ENCODE data around the gene ZNF683.
"Not testable (repeated sequence)": the region's sequence is repeated elsewhere in the genome, so short reads cannot be mapped to it uniquely, and the experiment has no call there.

Gene ZNF683

DNA sequence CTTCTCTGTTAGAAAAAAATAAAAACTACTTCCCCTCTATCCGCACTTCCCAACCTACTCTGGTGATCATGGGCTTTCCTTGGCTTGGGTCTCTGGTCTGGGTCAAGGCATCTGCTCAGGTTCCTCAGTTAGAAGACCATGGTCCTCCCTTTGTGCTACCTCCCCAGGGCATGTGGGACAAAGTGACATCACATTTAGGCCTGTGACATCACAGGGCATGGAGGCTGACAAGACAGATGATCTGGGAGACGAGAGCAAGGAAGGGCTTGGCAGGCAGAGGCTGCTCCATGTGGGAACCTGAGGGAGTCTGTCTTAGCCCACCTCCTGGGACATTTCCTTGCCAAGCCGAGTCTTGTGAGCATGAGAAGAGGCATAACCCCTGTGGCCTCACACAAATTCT is at the start of gene ZNF683:
Gene ZNF683, minus strand, starts transcription at position 140 of the 400 bp plus-strand sequence. CDS start 4,179 bp downstream, outside the sequence.
- not testable (repeated sequence) for DNase-seq

DNA sequence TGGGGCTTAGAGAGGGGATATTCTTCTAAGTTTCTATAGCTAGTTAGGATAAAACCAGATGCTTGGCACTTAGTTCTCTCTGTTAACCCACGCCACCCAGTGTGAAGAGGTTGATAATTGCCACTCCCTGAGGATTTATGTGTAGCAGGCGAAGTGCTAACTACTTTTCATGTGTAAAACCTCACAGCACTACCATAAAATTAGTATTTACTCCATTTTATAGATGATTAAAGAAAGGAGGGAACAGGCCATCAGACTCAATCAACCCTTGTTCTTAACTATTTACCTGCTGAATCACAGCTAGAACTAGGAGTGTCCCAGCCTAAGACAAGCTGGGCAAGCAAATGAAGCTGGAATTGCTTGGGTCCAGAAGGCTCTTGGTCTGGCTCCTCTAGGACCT is 46.9 kb upstream of the ZNF683 start:
- no peak for DNase-seq

DNA sequence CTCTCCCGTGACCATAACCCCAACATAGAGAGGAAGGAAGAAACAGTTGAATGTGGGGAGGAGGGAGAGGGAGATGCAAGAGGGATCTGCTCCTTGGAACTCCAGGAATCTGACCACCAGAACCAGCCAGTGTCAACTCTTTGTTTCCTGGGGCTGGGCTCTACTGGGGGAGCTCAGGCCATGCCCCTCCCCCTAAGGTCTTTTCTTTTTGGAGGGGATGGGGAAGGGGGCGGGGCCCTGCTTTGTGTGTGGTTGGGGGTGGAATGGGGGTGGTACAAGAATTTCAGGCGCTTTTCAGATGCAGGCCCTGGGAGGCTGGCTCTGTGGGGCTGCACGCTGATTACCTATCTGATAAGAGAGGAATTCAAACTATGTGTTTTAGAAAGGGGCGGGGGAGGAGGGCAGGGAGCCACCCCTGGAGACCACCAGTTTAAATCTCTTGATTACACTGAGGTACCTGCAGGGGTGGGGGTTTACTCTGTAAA is 46.4 kb upstream of the ZNF683 start:
- no peak for DNase-seq

DNA sequence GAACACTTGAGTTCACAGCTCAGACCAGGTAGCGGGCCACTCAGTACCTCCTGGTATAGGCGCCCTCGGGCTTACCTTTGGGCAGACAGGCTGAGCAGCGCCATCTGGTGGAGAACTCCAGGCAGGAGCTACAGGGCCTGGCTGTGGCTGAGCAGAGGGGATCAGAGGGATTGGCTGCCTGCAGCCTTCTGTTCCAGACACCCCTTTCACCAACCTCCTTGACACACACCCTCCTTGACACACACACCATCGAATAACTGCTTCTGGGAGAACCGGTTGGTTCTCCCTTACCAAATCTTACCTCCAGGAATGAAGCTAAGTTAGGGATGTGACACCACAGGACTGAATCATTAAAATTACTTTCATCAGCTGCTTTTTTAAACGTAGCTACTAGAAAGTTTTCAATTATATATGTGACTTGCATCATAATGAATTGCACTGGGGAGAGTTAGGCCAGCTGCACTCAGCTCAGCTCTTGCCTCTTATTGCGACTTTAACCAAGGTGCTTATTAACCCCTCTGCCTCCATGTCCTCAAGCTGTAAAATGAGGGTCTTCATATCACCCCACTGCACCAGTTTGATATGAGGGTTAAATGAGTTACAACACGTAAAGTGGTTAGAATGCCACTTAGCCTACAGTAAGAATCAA is 44.7 kb upstream of the ZNF683 start:
- DNase-seq: peak in 46 of 56 donors; percentile 1 to 79 (median 24)

DNA sequence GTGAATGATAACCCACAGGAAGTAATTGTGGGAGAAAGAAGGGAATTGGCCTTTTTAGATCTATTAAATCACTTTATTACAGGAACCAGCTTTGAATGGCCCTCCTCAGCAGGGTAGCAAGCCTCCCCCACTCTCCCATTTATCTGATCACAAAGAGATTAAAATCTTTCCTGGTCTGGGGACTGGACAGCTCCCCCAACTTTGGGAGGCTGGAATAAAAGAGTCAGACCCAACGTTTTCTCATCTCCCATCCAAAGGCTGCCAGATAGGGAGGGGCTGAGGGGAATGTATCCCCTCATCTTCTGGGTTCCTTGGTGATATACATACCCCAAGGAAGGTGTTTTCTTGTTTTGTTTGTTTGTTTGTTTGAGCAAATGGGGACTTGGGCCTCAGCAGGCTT is 40.5 kb upstream of the ZNF683 start:
- no peak for DNase-seq

DNA sequence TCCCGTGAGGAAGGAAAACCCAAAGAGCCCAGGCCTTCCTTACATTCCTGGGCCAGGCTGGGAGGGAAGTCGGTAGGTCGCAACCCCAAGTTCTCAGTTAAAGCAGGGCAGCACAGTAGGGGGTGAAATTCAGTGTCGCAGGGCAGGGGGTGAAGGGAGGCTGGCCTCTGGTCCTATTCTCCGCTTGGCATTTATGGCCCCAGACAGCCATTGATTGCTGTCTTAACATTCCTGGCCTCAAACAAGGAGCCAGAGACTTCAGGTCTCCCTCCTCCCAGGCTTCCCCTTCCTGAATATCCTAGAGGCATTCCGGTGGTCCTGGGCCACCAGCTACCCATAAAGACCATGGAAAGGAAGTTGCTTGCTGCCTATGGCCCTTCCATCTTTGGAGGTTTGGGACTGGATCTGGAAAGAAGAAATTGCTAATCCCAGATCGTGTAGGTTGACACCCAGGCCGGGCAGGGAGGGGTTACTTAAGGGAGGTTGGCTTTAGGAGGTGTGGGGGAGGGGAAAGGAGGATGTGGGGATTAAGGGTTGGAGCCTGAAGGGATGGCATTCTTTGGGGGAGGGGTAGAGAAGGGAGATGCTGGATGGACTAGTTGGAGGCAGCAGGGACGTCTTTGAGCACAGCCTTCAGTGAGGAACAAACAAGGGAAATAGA is 39.8 kb upstream of the ZNF683 start:
- no peak for DNase-seq

DNA sequence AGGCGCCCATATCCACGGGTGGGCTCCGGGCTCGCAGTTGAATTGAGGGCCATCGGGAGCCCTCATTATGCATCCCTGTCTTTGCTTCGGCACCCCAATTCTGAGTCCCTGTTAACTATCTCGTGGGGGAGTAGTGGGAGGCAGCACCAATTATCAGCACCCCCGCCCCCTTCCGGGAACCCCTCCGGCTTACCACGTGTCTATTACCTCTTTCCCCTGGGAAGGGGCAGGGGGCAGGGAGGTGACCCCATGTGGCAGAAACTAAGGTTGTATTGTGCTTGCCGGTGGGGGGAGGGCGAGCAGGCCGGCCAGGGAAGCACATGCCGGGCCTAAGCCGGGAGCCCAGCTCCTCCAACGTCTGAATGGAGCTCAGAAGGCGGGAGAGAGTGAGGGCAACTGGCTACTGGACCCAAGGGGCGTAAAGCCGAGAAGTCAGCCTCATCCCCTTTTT is 39.1 kb upstream of the ZNF683 start:
- no peak for DNase-seq

DNA sequence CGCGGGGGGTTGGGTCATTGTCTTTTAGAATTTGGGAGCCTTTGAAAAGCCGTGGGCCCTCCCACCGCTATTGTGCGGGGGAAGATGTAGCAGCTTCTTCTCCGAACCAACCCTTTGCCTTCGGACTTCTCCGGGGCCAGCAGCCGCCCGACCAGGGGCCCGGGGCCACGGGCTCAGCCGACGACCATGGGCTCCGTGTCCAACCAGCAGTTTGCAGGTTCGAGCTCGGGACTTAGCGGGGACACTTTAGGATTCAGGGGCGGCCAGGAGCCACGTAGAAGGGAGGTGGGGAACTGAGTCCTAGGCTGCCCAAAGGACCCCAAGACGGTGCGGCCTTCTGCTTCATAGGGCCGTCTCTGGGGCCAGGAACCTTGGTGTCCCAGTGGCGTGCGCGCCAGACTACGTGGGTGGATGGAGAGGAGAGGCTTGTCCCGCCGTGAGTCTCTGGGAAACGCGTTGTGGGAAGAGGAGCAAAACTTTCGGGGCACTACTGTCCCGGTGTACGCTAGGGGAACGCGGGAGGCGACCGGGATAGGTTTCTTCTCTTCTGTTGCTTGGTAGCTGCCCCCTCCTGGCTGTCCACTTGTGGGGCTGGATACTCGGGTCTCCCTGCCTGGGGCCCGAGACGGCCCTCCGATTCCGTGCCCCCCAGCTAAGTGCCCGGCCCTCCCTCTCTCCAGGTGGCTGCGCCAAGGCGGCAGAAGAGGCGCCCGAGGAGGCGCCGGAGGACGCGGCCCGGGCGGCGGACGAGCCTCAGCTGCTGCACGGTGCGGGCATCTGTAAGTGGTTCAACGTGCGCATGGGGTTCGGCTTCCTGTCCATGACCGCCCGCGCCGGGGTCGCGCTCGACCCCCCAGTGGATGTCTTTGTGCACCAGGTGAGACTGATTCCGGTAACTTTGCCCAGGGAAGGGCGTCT is 38.4 kb upstream of the ZNF683 start, which contains the start of gene LIN28A:
Gene LIN28A, plus strand, starts transcription at position 112 of the 918 bp plus-strand sequence. Its CDS starts 75 bp downstream, at position 187.
- no peak for DNase-seq

DNA sequence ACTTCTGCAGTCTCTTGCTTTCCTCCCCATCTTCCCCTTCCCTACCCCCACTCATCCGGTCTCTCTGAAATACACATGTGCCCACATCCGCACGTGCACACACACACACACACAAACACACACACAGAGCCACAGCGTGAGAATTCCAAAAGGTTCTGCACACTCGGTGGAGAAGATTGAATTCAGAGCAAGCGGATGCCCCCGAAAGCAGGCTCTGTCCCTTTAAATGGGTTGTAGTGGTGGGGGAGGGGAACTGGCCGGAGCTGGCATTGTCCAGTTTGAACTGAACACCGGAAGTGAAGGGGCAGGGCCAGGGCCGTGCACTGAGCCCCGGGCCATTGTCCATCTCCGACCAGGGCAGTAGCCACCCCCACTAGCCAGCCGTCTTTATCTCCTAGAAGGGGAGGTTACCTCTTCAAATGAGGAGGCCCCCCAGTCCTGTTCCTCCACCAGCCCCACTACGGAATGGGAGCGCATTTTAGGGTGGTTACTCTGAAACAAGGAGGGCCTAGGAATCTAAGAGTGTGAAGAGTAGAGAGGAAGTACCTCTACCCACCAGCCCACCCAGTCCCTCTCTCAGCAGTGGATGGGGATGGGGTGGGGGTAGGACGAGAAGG is 36.7 kb upstream of the ZNF683 start:
- no peak for DNase-seq

DNA sequence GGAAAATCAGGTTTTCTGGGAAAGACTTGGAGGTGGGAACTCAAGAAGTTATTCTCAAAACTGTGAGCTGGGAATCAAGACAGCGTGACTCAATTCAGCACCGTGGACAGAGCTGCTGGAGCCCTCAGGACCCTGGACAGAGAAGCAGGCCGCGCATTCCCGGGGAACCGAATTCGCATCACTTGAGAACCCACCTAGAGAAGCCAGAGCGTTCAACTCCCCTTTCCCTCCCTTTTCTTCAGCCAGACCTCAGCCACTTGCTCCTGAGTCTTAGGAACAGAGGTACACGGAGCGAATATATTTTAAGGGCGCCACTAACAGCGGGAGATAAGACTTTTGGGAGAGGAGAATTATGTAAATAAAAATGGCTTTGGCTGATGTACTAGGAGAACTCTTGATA is 36.1 kb upstream of the ZNF683 start:
- DNase-seq: peak in 48 of 56 donors; percentile 3 to 76 (median 29)

DNA sequence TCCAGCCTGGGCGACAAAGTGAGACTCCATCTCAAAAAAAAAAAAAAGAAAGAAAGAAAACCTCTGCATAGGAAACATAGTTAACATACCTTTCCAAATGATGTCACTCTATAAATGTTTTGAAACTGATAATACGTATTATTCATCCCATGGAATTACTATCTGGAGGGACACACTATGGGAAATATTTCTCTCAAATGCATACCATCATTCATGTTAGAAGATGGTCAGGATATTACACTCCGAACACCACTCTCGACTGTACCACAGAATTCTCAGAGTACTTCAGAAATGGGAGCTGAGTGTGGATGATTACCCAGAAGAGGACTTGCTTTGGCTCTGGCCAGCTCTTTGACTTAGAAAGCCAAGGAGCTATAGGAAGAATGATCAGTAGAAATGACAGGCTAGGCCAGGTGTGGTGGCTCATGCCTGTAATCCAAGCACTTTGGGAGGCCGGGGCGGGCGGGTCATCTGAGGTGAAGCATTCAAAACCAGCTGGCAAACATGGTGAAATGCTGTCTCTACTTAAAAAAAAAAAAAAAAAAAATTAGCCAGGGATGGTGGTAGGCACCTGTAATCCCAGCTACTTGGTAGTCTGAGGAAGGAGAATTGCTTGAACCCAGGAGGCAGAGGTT is 32.8 kb upstream of the ZNF683 start:
- DNase-seq: no peak

DNA sequence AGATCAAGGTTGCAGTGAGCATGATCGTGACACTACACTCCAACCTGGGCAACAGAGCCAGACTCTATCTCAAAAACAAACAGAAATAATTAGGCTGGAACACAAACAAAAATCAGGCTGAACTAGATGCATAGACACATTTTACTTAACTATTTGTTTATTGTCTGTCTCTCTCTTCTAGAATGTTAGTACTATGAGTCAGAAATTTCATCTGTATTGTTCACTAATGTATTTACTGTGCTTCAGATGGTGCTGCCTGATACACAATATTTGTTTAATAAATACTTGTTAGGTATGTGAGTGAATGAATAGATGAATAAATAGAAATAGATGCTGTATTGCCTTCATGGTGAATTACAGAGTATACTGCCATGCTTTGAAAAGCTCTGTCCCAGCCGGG is 32.1 kb upstream of the ZNF683 start:
- DNase-seq: no peak

DNA sequence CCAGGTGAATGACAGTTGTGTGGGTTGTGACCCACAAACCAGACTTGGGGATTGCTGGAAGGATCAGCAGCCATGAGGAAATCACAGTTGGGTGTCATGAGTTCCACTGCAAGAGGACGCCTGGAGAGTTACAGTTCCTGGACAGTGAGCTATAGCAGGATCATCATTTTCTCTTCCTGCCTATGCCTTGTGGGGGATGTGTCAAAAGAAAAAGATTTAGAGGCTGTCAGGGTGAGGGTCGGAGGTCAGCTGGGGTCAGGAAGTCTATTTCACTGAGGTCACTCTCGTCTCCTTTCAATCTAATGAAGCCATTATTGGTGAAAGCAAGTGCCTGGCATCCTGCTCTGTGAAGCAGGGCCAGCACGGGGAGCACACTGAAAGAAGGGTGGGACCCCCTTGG is 31.1 kb upstream of the ZNF683 start:
- DNase-seq: no peak

DNA sequence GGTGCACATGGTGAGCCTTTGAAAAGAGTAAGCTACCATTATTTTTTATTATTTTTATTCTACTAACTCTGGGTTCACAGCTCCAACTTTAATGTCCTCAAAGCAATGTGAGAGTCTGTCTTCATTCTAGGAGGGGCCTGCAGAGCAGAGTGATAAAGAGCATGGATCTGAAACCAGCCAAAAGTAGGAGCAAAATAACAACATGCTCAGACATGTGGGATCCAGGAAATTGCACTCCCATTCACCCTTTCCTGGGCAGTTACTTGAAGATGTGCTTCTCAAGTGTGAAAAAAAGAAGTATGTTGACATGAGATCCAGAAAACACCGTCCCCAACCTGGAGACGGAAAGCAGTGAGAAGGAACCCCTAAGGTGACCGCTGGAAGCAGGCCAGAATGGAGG is 29.3 kb upstream of the ZNF683 start:
- DNase-seq: no peak

DNA sequence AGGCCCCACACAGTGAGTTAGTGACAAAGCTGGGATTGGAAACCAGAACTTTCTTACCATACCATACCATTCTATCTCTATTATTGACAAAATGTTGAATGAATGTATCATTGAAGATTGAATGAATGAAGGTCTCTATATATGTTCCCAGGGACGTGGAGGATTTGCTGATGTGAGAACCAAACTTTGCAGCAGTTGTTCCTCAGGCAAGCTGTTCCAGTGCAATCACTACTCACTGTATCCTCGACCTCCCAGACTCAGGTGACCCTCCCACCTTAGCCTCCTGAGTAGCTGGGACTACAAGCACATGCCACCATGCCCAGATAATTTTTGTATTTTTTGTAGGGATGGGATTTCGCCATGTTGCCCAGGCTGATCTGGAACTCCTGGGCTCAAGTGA is 26.5 kb upstream of the ZNF683 start:
- DNase-seq: no peak

DNA sequence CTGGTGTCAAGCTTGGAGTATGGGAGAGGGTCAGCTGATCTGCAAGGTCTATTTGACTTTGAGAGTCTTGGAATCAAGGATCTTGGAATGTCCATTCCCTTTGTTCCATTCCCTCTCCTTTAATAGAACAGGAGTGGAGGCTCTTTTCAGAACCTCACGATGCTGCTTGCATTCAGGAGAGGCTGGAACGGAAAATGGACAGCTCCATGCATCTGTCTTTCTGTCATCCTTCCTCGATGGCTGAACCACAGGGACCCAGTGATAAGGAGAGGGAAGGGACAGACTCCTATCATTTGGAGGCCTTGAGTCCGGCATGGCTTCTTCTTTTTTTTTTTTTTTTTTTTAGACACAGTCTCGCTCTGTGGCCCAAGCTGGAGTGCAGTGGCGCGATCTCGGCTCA is 23.2 kb upstream of the ZNF683 start:
- no peak for DNase-seq

DNA sequence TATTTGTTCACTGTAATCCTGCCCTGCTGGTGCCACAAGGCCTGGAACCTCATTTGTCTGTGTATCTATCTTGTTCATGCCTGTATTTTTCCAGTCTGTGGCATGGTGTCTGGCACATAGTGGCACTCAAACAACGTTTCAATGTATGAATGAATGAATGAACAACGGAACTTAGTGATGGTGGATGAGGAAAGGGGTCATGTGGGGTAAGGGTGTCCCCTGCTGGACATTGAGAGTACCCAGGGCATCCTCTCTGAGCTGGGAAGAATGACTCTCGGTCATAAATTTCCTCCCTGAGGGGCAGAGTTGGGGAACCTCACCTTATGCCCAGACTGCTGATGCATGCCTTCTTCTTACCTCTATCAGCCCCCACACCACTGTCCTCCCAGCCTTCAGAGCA is 18.9 kb upstream of the ZNF683 start:
- DNase-seq: peak in 4 of 56 donors; percentile 2 to 7 (median 5)

DNA sequence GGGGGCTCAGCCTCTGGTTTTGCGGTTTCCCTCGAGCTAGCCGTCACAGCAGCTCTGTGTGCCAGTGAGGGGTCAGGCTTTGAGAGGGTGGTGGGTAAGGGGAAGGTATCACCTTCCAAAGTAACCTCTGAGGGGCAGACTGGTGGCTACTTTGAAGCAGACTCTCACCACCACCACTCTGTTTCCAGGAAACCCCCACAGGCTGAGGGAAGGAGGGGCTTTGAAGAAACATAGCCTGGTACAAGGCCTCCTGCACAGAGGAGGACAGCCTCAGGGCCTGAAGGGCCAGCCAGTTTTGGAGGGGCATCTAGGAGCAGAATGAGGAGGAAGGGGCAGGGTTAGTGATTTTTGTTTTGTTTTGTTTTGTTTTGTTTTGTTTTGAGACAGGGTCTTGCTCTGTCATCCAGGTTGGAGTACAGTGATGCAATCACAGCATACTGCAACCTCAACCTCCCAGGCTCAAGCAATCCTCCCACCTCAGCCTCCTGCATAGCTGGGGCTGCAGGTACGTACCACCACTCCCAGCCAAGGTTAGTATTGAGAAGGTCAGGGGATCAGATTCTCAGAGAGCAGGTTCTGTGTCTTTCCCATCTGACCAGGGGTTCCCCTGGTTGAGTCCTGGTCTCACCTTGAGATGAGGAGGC is 17.2 kb upstream of the ZNF683 start:
- DNase-seq: no peak

DNA sequence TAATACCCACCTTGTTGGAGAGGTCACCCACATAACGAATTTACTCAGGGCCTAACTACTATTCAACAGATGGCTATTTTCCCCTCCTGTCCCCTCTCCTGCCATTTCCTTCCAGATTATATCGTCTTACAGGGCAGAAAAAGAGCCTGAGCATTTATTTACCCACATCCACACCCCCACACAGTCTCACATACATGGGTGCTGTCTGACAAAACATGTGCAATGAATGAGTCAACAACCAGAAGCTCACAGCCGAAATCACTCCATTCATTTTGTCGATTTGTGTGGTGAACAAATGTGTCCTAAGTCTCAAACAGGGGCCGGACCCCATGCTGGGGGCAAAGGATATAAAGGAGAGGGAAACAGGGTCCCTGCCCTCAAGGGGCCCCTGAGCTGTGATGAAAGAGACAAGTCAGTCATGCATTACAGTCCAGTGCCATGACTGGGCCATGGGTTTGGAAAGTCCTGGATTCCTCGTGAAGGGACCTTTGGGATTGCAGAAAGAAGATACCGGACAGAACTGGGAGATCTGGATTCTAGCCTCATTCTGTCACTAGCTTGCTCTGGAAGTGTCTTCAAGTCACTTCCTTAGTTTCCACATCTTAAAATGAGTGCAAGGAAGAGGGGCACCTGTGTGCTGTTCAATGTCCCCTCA is 16.4 kb upstream of the ZNF683 start:
- no peak for DNase-seq

DNA sequence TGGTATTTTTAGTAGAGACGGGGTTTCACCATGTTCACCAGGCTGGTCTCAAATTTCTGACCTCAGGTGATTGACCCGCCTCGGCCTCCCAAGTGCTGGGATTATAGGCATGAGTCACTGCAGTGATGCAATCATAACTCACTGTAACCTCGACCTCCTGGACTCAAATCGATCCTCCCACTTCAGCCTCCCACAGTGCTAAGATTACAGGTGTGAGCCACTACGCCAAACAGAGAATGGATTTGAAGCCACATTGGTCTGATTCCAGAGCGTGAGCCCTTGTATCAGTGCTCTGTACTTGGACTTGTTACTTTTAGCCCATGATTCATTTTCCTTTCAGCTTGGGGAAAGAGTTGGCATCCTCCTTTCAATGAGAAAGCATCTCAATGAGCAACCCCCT is 14.9 kb upstream of the ZNF683 start:
- no peak for DNase-seq

Data from nucleus accumbens (tissue), 56 donors.